DMS114 treated with DMSO at 0.1 percent for 48 hours (cell line): ENCODE results near the gene ARMC10.
"Not testable (repeated sequence)": the region's sequence is repeated elsewhere in the genome, so short reads cannot be mapped to it uniquely, and the experiment has no call there.

Source experiments
- DNase-seq: peaks from one replicate; lab custom pipeline; 2025; ENCODE audit not compliant: unreplicated experiment; lab: John Stamatoyannopoulos, UW

ARMC10 gene

GRCh38 chr7:103121641-103122040, 46.7 kb downstream of the ARMC10 start:
- DNase-seq = no peak

DNA sequence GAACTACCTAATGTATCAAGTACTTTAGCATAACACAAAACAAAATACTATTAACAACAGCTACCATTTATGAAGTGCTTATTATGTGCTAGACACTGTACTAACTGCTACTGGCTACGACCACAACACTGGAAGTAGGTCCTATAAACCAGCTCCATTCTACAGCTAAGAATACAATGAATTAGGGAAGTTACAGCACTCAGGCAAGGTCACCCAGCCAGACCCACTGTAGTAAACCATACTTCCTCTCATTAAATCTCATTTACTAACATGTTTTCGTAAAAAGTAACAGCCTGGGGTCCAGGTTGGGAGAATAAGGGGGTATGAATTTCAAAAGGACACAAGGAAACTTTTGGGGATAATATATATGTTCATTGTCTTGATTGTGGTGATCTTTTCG, 48.6 kb downstream of the ARMC10 start:
- DNase-seq = no peak

GRCh38 chr7:103124429-103124979, 49.6 kb downstream of the ARMC10 start:
- no peak for DNase-seq

GRCh38 chr7:103127006-103127405, 52.1 kb downstream of the ARMC10 start:
- no peak for DNase-seq

DNA sequence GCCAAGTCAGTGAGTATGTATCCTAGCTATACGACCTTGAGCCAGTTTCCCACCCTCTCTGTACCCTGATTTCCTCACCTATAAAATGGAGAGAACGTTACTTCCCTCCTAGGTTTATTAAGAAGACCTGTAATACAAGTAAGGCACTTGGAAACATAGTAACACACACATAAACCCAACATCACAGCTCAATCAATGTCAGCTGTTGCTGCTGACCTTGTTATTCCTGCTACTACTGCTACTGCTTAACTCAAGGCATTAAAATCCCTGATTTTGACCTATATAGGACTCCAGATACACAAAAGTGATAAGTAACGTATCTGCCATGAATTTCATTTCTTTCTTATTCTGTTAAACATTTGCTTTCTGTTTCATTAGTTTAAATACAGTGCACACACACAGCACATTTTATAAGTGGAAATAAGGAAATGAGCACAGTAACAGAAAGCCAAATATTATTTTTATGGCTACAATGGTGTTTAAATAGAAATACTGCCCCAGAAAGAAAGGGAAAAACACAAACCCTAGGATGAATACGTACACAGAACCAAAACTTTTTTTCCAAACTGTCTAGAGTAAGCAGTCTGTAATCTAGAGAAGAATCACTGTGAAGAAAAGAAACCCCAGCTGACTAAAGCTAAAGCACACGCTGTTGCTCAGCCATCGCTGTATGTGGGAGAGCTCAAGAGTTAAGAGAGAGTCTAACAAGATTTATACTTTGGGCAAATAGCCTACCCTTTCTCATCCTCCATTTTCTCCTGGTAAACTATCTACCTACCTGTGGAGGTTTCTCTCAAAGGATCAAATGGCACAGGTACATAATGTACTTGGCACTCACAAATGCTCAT, 55.0 kb downstream of the ARMC10 start:
- no peak for DNase-seq

- DNase-seq = no peak
These were observed 56.1 kb downstream of the ARMC10 start for GRCh38 chr7:103130901-103131624.

- no peak for DNase-seq
These were observed 58.2 kb downstream of the ARMC10 start for GRCh38 chr7:103132995-103133688.

GRCh38 chr7:103134836-103135554, 60.1 kb downstream of the ARMC10 start:
- DNase-seq = no peak

DNA sequence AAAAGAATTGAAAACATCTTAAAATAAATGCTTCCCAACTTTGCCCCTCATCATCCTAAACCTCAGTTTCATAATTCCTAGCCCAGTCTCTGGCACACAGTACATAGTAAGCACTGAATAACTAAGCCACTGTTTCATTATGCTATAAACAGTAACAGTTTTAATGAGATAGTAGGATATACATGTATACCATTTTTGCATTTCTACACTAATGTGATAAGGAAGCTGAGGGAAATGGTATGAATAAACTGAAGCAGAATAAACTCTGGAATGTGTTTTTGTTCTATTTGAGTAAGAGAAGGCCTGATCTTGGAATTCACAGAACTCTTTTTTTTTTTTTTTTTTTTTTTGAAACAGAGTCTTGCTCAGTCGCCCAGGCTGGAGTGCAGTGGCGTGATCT, 65.1 kb downstream of the ARMC10 start:
- no peak for DNase-seq

GRCh38 chr7:103140685-103141084, 65.7 kb downstream of the ARMC10 start:
- no peak for DNase-seq

DNA sequence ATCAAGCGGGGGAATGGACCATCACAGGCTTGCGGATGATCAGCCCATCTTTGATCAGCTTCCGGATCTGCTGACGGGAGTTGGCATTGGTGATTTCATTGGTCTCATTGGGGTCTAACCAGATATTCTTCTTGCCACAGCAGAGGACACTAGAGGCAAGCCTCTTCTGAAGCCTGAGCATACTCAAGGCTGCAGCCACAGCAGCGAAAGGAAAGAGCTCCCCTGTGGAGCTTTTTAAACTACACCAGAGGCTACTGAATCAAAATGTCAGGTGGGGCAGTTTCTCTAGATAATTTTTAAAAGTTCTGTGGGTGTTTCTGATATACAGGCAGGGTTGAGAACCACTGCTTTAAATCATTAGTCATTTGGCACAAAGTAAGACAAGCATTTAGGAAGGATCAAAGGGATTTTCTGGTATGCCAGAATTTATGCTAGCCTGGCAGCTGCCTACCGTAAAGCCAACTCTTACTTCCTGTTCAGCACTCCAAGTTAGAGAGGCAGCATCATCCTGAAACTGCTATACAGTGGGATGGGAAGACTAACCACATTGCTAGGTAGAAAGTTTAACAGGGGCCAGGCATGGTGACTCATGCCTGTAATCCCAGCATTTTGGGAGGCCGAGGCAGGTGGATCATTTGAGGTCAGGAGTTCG, 66.9 kb downstream of the ARMC10 start:
- no peak for DNase-seq

- no peak for DNase-seq
These were observed 67.6 kb downstream of the ARMC10 start for GRCh38 chr7:103142494-103142893.

DNA sequence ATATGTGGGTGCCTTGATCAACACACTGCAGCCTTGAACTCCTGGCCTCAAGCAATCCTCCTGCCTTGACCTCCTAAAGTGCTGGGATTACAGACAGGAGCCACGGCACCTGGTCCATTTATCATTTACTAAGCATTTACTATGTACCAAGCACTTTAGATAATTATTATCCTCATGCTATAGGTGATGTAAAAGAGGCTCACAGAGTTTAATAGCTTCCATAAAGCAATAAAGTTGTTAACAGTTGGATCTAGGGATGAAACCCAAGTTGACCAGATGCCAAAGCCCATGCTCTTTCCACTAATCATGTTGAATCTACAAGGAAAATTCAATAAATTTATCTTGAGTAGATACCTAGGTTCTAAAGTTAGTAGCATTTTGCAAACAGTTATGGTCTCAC, 68.9 kb downstream of the ARMC10 start:
- DNase-seq = no peak

DNA sequence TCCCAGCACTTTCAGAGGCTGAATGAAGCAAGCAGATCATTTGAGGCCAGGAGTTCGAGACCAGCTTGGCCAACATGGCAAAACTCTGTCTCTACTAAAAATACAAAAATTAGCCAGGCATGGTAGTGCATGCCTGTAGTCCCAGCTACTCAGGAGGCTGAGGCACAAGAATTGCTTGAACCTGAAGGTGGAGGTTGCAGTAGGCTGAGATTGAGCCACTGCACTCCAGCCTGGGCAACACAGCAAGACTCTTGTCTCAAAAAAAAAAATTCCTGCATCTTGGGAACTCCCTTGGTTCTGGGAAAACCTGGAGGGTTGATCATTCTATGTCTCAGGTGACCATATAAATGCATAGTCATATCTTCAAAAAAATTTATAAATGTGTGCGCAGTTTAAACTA, 69.8 kb downstream of the ARMC10 start:
- not testable (repeated sequence) for DNase-seq

DNA sequence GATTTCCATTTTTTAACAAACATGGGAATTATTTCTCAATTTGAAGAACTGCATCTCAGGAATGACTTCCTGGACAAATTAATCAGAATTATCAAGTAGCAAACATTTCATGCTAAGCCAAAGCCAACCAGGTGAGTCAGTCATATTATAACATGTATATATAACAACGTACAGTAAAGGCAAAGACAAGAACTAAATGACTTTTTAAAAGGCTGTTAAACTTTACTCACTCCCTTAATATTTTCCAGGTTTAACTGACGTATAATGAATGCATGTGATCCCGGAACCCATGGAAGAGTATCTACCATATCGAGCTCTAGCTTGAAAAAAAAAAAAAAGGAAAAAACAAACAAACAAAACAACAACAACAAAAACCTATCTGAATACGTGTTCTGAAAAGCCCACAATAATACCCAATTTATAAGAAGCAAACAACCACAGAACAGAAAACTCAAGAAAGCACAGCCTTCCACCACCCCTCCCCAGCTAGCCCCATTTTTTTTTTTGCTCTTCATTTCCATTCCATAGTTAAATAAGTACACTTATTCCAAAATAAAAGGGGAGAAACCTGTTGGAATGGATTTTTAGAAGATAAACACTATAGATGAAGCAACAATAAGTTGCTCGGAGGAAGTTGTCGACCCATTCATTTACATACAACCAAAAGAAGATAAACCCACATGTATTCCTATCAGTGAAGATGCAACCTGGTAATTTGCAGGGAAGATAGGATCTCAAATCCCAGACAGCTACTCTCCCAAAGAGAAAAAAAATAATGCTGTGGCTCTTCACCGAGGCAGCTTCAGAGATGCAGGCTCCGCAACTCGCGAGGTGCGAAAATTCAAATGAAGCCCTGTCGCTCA, 73.4 kb downstream of the ARMC10 start:
- DNase-seq = no peak
